Smooth muscle cell (in vitro differentiated cells): ENCODE measurements around the gene ANKFN1. TPM values are rescaled to one million over a fixed set of nuclear protein-coding genes. Genes with fewer than 3 reads are reported as not detected.

Experiments
- DNase-seq: peaks from one replicate; lab custom pipeline; 2025; ENCODE audit not compliant: unreplicated experiment; lab: John Stamatoyannopoulos, UW
- H2AFZ ChIP-seq: fragments of 200-600 bp; sonication (generic); 2 replicates; pipeline ENCODE4 v1.6.0; 2016; ENCODE audit warnings: antibody characterized with exemption, low read depth, mild to moderate bottlenecking
- H3F3A ChIP-seq: fragments of 200-600 bp; sonication (generic); 2 replicates; pipeline ENCODE4 v1.6.0; 2017; ENCODE audit warnings: antibody characterized with exemption, low read depth
- H3K27ac ChIP-seq: fragments of 200-600 bp; sonication (generic); 2 replicates; pipeline ENCODE4 v1.5.1; 2016; ENCODE audit warnings: low read depth, mild to moderate bottlenecking
- H3K27me3 ChIP-seq: fragments of 200-600 bp; sonication (generic); 2 replicates; pipeline ENCODE4 v1.6.1; 2016; ENCODE audit warnings: low read depth, mild to moderate bottlenecking
- H3K36me3 ChIP-seq: fragments of 200-600 bp; sonication (generic); 2 replicates; pipeline ENCODE4 v1.5.1; 2016; ENCODE audit warnings: low read depth
- H3K4me1 ChIP-seq: fragments of 200-600 bp; sonication (generic); 2 replicates; pipeline ENCODE4 v1.5.1; 2016; ENCODE audit warnings: low read depth
- H3K4me2 ChIP-seq: fragments of 200-600 bp; sonication (generic); 2 replicates; pipeline ENCODE4 v1.6.0; 2016; ENCODE audit warnings: mild to moderate bottlenecking
- H3K4me3 ChIP-seq: fragments of 200-600 bp; sonication (generic); 2 replicates; pipeline ENCODE4 v1.5.1; 2016; ENCODE audit warnings: mild to moderate bottlenecking
- H3K79me2 ChIP-seq: fragments of 200-600 bp; sonication (generic); 2 replicates; pipeline ENCODE4 v1.6.0; 2016; ENCODE audit warnings: low read depth, mild to moderate bottlenecking
- H3K9ac ChIP-seq: fragments of 200-600 bp; sonication (generic); 2 replicates; pipeline ENCODE4 v1.6.0; 2016; ENCODE audit warnings: low read depth
- H3K9me3 ChIP-seq: fragments of 200-600 bp; sonication (generic); replicated peaks from 2 replicates; pipeline ENCODE4 v1.5.1; 2016; ENCODE audit warnings: low read depth
- H4K20me1 ChIP-seq: fragments of 200-600 bp; sonication (generic); 2 replicates; pipeline ENCODE4 v1.6.0; 2016; ENCODE audit warnings: low read depth
- CTCF ChIP-seq: fragments of 200-600 bp; sonication (generic); IDR thresholded peaks from 2 replicates; pipeline ENCODE4 v1.5.1; 2017; ENCODE audit warnings: borderline replicate concordance, mild to moderate bottlenecking, antibody characterized with exemption; ENCODE audit not compliant: insufficient read depth, poor library complexity, severe bottlenecking
- WGBS: methylation state at CpG from one replicate; pipeline ENCODE4 v1.1.7; 2016; ENCODE audit warnings: low lambda C conversion rate; 5-methylcytosine and 5-hydroxymethylcytosine counted together
- polyA plus RNA-seq: library from polyadenylated mRNA; unstranded; fragments of >200 nt; fragmentation: Nextera tagmentation; extraction: Ambion mirVana; gene quantifications from 2 replicates; pipeline ENCODE4 v1.2.1, GENCODE V29; 2016
- total RNA-seq: library from RNA; depleted of rRNA; stranded (reverse); fragments of >200 nt; gene quantifications from 2 replicates; pipeline ENCODE4 v1.2.3, GENCODE V29; 2014

ANKFN1 gene
- total and polyA plus RNA-seq, 2 experiments from 2014 or later, result 0.24 to 0.45 TPM

DNA sequence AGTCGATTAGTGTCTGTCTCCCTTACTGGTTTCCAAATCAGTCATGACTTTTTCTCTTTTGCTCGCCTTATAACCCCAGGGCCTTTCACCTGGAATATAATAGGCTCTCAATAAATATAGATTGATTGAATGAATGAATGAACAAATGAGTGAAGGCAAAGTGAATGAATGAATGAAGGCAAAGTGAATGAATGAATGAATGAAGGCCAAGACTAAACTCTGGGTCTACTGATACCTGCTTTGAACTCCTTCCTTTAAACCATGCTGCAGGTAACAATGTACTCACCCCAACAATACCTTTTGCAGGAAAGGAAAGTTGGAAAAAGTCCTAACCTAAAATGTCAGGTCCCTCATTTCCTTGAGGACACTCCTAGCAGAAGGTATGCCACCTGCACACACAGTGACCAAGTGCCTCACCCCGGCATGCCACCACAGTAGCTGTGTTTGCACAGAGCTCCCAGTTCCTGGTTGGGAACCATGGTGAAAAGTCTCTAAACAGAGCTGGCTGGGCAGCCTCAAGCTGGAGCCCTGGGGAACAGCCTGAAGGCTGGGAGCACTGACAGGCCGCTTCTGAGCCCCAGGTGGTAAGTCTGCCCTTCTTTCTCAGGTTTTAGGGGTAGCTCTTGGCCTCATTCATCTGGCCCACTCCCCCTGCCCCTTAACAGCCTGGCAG, 42.7 kb upstream of the ANKFN1 start:
- Histone ChIP-seq H3F3A (no peaks in the 10 kb centered on the region), H2AFZ (no peak overlapping the region), H3K27me3 (peaks cover 3% of the 10 kb centered on the region), H3K9ac (no peak overlapping the region), H3K36me3 (no peaks in the 10 kb centered on the region), H3K27ac (no peak overlapping the region), H4K20me1 (no peaks in the 10 kb centered on the region), H3K9me3 (no peaks in the 10 kb centered on the region), H3K4me2 (no peak overlapping the region), H3K4me3 (no peak overlapping the region), H3K4me1 (no peaks in the 10 kb centered on the region), H3K79me2 (no peaks in the 10 kb centered on the region)
- no peak for TF ChIP-seq CTCF
- no peak for DNase-seq
- 91% methylated on average over 4 of the region's 4 CpGs for WGBS

GRCh38 chr17:56111706-56112485, 41.4 kb upstream of the ANKFN1 start:
- no peak overlapping the region for H3K4me2 ChIP-seq
- H3K27ac ChIP-seq, result no peak overlapping the region
- no peak overlapping the region for H2AFZ ChIP-seq
- H3K4me1 ChIP-seq, result no peaks in the 10 kb centered on the region
- peaks cover 3% of the 10 kb centered on the region for H3K27me3 ChIP-seq
- no peak overlapping the region for H3K9ac ChIP-seq
- H3K36me3 ChIP-seq, result no peaks in the 10 kb centered on the region
- no peaks in the 10 kb centered on the region for H4K20me1 ChIP-seq
- no peak for DNase-seq
- H3K79me2 ChIP-seq, result no peaks in the 10 kb centered on the region
- no peaks in the 10 kb centered on the region for H3F3A ChIP-seq
- no peak overlapping the region for H3K4me3 ChIP-seq
- H3K9me3 ChIP-seq, result no peaks in the 10 kb centered on the region
- 64% methylated on average over 3 of the region's 3 CpGs for WGBS
- TF ChIP-seq CTCF, result no peak

DNA sequence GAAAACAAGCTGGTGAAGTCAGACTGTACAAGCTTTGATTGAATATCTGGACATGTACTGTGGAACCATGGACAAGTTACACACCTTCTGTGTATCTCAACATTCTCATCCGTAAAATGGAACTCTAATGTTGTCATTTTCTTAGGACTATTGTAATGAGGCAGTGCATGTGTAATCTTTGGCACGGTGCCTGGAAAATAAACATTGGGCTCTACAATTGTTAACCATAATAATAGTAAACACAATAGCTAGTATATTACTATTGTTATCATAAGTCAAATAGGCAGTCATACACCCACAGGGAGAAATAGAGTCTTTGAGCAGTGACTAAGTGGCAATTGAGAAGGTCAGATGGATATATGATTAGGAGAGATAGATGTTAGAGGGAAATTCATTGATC, 39.8 kb upstream of the ANKFN1 start:
- no peaks in the 10 kb centered on the region for H3K79me2 ChIP-seq
- TF ChIP-seq CTCF, result no peak

More for the DNA sequence above, 39.8 kb upstream of the ANKFN1 start:
- Histone ChIP-seq H3K27me3 (peaks cover under 1% of the 10 kb centered on the region), H3K4me2 (no peak overlapping the region), H3K4me3 (no peak overlapping the region), H3K27ac (no peak overlapping the region), H3K9ac (no peak overlapping the region), H3K36me3 (no peaks in the 10 kb centered on the region), H3K9me3 (no peaks in the 10 kb centered on the region), H3F3A (no peaks in the 10 kb centered on the region), H4K20me1 (no peaks in the 10 kb centered on the region), H3K4me1 (no peaks in the 10 kb centered on the region), H2AFZ (no peak overlapping the region)
- WGBS, result 95% methylated on average over 2 of the region's 2 CpGs
- no peak for DNase-seq
